GM11168 (cell line): ENCODE data around the gene HIVEP1.
"Not testable (repeated sequence)": the region's sequence is repeated elsewhere in the genome, so short reads cannot be mapped to it uniquely, and the experiment has no call there.

Experiments
- in situ Hi-C: fragments of 300-500 bp; cut with MboI; formaldehyde crosslinking; loops from one replicate; pipeline ENCODE4 v1.12.0; 2022; ENCODE audit warnings: low sequenced_read_pairs; ENCODE audit not compliant: unreplicated experiment

HIVEP1 gene

GRCh38 chr6:12075067-12075563 is 63.0 kb downstream of the HIVEP1 start:
- in situ Hi-C loops = no loop called here

- in situ Hi-C loops = no loop called here
Observed at GRCh38 chr6:12077021-12077710, 65.1 kb downstream of the HIVEP1 start.

- in situ Hi-C loops = no loop called here
Observed at GRCh38 chr6:12078014-12078413, 65.9 kb downstream of the HIVEP1 start.

GRCh38 chr6:12081771-12082170 is 69.7 kb downstream of the HIVEP1 start:
- in situ Hi-C loops = no loop called here

GRCh38 chr6:12082368-12082767 is 70.3 kb downstream of the HIVEP1 start:
- in situ Hi-C loops = no loop called here

- in situ Hi-C loops = no loop called here
Observed at GRCh38 chr6:12083302-12083701, 71.2 kb downstream of the HIVEP1 start.

GRCh38 chr6:12083763-12084162 is 71.7 kb downstream of the HIVEP1 start:
- in situ Hi-C loops = no loop called here

GRCh38 chr6:12084681-12085080 is 72.6 kb downstream of the HIVEP1 start:
- in situ Hi-C loops = no loop called here

GRCh38 chr6:12088531-12088930 is 76.4 kb downstream of the HIVEP1 start:
- in situ Hi-C loops = no loop called here

GRCh38 chr6:12090714-12091113 is 78.6 kb downstream of the HIVEP1 start:
- in situ Hi-C loops = no loop called here

- in situ Hi-C loops = no loop called here
Observed at GRCh38 chr6:12092762-12093161, 80.7 kb downstream of the HIVEP1 start.

GRCh38 chr6:12094689-12095088 is 82.6 kb downstream of the HIVEP1 start:
- in situ Hi-C loops = no loop called here

GRCh38 chr6:12096342-12096741 is 84.2 kb downstream of the HIVEP1 start:
- in situ Hi-C loops = no loop called here

GRCh38 chr6:12097791-12098190 is 85.7 kb downstream of the HIVEP1 start:
- in situ Hi-C loops = no loop called here

GRCh38 chr6:12099623-12100338 is 87.7 kb downstream of the HIVEP1 start:
- in situ Hi-C loops = no loop called here

GRCh38 chr6:12101048-12101447 is 88.9 kb downstream of the HIVEP1 start:
- in situ Hi-C loops = no loop called here

GRCh38 chr6:12101653-12102312 is 89.7 kb downstream of the HIVEP1 start:
- in situ Hi-C loops = no loop called here

- in situ Hi-C loops = no loop called here
Observed at GRCh38 chr6:12102350-12102749, 90.2 kb downstream of the HIVEP1 start.

GRCh38 chr6:12103158-12103557 is 91.0 kb downstream of the HIVEP1 start:
- in situ Hi-C loops = no loop called here

GRCh38 chr6:12105271-12105670 is 93.2 kb downstream of the HIVEP1 start:
- in situ Hi-C loops = no loop called here

- in situ Hi-C loops = not testable (repeated sequence)
Observed at GRCh38 chr6:12108376-12108775, 96.3 kb downstream of the HIVEP1 start.
